Ecto neural progenitor cell (in vitro differentiated cells): ENCODE results near the gene HOXA10.

Source experiments
- DNase-seq: peaks from one replicate; pipeline ENCODE4 v3.0.0-alpha.2; 2018; ENCODE audit warnings: low spot score

HOXA10 gene

GRCh38 chr7:27203365-27203953 is 29.3 kb upstream of the HOXA10 start:
- peak; percentile 43 for DNase-seq

GRCh38 chr7:27202862-27203134 is 28.7 kb upstream of the HOXA10 start:
- DNase-seq: no peak

- DNase-seq: no peak
Measured at GRCh38 chr7:27202018-27202861, 28.1 kb upstream of the HOXA10 start.

- peak; percentile 45 for DNase-seq
Measured at GRCh38 chr7:27201580-27202017, 27.5 kb upstream of the HOXA10 start.

DNA sequence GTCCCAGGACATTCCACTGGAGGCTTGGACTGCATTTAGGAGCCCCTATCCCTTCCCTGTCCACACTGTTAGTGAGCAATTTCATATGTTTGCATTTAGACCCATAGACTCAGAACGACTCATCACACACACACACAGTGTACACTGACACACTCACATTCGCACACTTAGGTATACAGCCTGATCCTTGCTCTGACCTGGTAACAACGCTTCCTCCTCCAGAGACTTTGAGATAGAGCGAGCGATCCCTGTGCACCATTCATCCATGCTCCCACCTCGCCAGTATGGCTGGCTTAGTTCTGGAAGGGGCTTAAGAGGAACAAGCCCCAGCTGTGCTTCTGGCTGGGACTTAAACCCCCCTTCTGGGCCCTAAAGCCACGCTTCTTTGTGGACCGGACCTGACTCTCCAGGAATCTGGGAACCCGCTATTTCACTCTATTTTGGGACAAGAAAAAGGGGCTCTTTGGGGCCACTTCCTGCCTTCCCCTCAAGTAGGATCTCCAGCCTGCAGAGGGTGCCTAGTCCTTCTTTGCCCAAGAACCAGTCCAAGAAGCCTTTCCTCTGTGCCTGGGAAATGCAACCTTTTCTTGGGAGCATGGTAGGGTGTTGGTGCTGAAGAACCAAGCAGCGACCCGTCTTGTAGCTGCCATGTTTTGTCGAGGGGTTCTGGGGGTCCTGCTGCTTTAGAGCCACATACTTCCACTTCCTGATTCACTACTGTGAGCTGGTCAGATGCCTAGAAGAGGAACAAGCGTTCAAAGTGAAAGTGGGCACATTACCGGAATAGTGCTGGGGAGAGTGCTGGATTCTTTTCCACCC is 26.9 kb upstream of the HOXA10 start:
- DNase-seq: peak; percentile 46

DNA sequence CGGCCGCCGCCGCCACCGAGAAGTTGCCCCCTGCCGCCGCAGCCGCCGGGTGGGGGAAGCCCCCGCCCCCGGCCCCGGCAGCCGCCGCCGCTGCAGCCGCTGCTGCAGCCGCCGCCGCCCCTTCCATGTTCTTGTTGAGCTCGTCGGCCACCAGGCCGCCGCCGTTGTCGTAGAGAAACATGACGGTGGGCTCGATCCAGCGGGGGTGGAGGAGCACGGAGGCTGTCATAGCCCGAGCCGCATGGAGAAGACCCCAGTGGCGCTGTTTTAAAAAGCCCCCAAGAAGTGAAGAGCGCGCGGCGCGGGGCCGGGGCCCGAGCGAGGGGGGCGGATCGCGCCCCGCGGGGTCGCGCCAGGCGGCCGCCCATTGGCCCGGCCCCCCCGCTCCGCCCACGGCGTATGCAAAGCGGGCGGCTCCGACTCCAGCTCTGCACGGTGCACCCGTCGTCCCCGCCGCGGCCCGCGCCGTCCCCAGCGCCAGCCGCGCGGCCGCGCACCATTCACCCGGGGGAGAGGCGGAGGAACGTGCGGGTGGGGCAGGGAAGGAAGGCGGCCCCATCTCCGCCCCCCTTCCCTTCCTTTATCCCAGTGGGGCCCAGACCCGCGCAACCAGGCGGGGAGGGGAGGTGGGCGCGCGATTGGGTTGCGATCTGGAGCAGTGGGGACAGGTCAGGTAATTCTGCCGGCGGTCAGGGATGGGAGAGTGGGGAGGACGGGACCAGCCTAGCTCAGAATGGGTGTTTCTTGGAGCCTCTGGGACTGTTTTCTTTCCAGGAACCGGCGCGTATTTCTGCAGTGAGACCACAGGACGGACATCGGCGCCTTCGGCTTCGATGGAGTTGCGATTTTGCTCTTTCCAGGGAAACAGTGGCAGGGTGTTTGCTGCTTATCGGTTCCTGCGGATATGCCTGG is 26.0 kb upstream of the HOXA10 start, which contains the start of gene HOXA13:
Gene HOXA13 (minus strand): TSS at position 243 of the 912 bp plus-strand sequence. CDS start 14 bp downstream, at position 229.
- DNase-seq: peak; percentile 76

DNA sequence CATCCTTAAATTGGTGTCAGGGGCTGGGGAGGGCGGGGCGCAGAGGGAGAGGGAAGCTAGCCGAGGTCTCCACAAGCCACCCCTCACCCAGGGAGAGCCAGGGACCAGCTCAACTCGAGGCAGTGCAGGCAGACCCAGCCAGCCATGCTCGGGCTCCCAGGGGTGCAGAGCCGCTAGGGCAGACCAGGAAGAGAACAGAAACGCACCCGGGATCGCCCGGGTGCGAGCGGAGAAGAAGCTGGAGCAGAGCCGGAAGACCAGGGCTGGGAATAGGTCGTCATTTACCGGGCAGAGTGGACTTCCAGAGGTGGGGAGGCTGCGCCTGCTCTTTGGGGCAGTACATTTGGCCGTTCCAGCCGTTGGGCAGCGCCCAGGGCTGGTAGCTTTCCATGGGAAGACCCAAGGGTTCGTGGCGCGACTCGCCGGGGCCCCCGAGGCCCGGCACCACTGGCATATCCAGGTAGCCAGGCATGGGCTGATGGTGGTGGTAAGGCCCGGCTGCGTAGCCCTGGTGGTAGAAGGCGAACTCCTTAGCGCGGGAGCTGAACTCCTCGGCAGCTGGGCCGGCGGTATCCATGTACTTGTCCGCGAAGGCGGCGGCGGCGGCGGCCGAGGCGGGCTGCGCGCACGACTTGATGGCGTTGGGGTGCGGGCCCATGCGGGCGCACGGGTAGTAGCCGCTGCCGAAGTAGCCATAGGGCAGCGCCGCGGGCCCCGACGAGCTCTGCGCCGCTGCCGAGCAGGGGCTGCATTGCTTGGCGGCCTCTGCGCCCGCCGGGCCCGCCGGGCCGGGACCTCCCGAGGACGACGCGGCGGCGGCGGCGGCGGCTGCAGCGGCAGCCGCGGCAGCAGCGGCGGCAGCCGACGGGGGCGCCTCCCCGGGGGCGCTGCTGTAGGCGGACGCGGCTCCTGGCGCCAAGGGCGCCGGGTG is 25.0 kb upstream of the HOXA10 start:
- DNase-seq: peak; percentile 65

GRCh38 chr7:27198138-27198841 is 24.2 kb upstream of the HOXA10 start:
- peak; percentile 48 for DNase-seq

DNA sequence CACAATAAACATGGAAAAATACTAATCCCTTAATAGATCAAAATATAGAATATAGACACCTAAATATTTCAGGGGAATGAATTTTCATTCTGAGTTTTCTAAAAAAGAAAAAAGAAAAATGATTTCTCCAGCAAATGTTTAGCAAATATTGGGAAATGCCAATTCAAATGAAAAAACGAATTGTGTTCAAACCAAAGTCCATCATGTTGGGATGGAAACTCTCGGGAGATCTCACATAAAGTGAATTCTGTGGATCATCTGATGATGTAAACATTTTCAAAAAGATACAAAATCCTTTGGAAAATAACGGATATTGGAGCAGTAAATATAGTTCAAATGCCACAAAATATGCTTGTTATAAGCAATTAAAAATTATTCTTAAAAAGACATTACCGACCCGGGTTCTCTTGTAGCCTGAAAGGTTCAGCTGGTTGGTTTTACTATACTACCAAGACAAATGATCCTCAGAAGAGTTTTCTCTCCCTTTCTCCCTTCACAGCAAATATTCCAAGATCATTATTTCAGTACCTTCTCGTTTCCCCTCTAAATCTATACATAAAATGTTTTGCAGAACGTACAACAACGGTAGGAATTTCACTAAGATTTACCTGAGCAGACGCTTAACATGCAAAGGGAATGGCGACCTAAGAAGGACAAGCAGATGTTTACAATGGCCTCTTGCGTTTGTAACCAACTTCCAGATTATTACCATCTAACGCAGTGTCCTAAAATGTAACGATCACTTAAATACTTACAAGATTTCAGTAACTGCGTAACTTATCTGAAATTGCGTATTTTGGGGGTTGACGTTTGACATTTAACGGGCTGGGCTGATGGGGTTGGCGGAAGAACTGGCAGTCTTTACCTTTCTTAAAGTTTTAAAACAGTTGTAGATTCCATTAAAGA is 23.3 kb upstream of the HOXA10 start:
- no peak for DNase-seq

DNA sequence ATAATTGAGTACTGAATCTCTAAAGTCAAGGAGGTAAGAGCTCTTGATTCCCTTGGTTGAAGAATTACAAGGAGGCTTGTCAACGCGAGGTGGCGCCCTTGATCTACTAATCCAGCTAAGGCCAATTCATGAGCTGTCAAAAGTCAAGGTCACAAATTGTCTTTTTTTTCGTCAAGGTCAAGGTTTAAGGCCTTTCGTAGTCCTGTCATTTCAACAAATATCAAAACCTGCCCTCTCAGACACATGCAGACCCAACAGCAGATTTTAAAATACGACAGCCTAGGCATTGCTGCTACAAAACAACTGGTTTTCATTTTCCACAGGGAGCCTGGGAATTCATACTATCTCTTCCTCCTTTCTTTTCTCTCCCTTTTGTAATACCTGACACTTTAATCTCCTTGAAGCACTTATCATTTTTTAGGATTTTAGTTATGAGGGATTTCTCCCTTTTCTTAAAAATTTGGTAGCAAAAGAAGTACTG is 22.2 kb upstream of the HOXA10 start:
- DNase-seq: peak; percentile 81

- no peak for DNase-seq
Measured at GRCh38 chr7:27194686-27195379, 20.7 kb upstream of the HOXA10 start.

- no peak for DNase-seq
Measured at GRCh38 chr7:27194002-27194352, 19.9 kb upstream of the HOXA10 start.

DNA sequence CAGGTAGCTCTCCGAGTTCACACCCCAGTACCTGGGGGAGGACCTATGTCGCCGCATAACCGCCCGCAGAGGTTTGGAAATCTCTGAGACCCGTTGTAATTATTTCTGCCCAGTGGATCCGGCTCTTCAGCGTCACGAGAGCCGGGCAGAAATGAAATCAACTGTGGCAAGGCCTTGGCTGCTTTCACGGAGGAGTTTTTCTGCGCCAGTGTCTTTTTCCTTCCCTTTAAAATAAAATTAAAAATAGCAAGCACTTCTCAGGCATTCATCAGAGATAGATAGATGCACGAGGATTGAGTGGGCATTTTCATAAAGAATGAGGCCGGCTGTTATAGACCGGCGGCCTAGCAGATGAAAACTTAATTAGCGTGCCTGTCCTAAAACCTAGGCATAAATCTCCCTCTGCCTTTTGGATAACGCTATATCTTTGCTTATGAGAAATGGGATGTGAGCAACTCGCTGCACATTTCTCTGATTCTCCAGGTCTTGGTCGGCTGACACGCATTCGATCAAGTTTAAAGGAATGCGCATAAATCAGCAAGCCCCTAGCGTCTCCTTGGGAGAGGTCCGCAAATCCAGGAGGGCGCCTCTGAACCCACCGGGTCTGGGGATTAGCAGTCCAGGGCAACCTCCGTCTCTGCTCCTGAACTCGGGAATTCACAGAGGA is 19.3 kb upstream of the HOXA10 start:
- peak; percentile 47 for DNase-seq

DNA sequence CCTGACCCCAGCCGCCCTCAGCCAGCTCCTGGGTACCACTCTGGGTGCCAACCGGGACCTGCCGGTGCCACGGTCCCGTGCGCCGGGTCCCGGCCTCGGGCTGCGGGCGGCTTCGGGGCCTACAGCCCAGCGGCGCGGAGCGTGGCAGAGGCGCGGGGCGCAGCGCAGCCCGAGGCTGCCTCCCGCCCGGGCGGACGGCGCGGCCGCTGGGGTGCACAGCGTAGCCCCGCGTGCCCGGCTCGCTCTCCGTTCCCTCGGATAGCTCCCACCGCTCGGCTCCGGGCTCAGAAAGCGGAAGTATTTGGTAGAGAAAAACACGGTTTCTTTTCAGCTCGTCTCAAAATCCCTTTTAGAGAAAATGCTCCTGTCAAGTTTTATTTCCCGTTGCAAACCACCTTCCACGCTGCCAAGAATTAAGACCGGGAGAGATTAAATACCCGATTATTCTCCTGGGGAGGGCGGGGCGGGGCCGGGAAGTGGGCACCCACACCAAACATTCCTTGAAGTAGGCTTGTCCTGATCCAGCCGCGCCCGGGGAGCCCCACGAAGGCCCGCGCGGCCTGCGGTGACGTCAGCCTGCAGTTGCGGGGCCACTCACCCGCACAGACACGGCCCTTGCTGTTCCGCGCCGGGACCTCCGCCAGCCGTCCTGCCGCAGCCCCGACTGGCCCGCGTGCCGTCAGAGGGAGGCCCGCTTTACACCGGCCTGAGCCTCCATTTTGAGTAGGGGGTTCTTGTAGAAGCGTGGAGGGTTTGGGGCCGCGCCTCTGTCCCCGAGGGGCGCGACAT is 18.6 kb upstream of the HOXA10 start:
- DNase-seq: no peak

- DNase-seq: no peak
Measured at GRCh38 chr7:27191833-27192545, 17.9 kb upstream of the HOXA10 start.

DNA sequence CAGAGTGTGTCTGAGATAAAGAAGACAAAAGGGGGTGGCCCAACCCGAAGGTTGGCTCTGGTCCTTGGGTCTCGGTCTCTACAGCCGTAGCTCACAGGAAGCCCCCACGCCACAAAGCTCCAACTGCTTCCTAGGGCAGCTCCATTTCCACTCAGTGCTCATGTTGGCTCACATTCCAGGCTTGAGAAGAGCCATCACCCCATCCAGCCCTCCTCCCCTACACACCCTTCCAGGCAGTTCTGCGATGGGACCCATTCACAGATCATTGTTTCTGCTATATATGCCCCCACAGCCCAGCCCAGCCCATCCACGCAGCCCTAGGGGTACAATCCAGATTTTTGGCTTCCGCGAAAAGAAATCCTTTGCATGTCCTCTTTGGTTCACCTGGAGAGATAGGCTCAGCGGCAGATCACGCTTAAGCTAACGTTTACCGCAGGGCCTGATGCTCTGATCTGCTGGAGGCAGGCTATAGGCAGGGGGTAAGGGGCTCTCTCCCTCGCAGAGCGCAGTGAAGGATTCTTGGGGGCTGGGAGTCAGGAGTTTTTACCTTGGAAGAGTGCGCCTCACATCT is 17.1 kb upstream of the HOXA10 start:
- no peak for DNase-seq
